Activated CD4-positive, alpha-beta T cell treated with anti-CD3 and anti-CD28 coated beads, Interleukin-2, amount 10 ng/mL, durations not matched to agents 24 days and 14 days (primary cell): ENCODE data around the gene GCGR. TPM values are rescaled to one million over a fixed set of nuclear protein-coding genes. Genes with fewer than 3 reads are reported as not detected.

Source experiments
- DNase-seq: peaks from one replicate; pipeline ENCODE4 v3.0.0; 2022
- H3K27ac Mint-ChIP-seq: one replicate; pipeline ENCODE4 v1.8.0; 2022; ENCODE audit warnings: mild to moderate bottlenecking, mixed read lengths
- H3K27me3 Mint-ChIP-seq: one replicate; pipeline ENCODE4 v1.8.0; 2022; ENCODE audit warnings: mixed read lengths
- H3K36me3 Mint-ChIP-seq: one replicate; pipeline ENCODE4 v1.8.0; 2022; ENCODE audit warnings: low read depth, mild to moderate bottlenecking, mixed read lengths
- H3K4me1 Mint-ChIP-seq: one replicate; pipeline ENCODE4 v1.8.0; 2021; ENCODE audit warnings: mixed read lengths
- H3K4me3 Mint-ChIP-seq: one replicate; pipeline ENCODE4 v1.8.0; 2022; ENCODE audit warnings: mild to moderate bottlenecking, moderate library complexity, mixed read lengths
- H3K9me3 Mint-ChIP-seq: one replicate; pipeline ENCODE4 v1.8.0; 2021; ENCODE audit warnings: mixed read lengths
- intact Hi-C: fragments of 100-400 bp; cut with micrococcal nuclease; formaldehyde crosslinking; loops from one replicate; pipeline ENCODE4 v1.15.1; 2023
- total RNA-seq: library from RNA; stranded (reverse); gene quantifications from 2 replicates; pipeline ENCODE4 v1.2.3, GENCODE V29; 2022

GCGR gene
- total RNA-seq: not detected in 2 replicates

- H3K9me3 Mint-ChIP-seq: no peaks in the 10 kb centered on the region
- H3K36me3 Mint-ChIP-seq: no peaks in the 10 kb centered on the region
- H3K27ac Mint-ChIP-seq: no peak within 1 kb of the TSS
- DNase-seq: no peak
- intact Hi-C loops: no loop called here
- peaks cover 37% of the 10 kb centered on the region for H3K27me3 Mint-ChIP-seq
- H3K4me3 Mint-ChIP-seq: no peak within 1 kb of the TSS
- H3K4me1 Mint-ChIP-seq: no peaks in the 10 kb centered on the region
These were observed at the start of gene GCGR for GRCh38 chr17:81803728-81804558. GCGR (plus strand) TSS chr17:81804150; CDS start chr17:81809019, 4,869 bp downstream.

DNA sequence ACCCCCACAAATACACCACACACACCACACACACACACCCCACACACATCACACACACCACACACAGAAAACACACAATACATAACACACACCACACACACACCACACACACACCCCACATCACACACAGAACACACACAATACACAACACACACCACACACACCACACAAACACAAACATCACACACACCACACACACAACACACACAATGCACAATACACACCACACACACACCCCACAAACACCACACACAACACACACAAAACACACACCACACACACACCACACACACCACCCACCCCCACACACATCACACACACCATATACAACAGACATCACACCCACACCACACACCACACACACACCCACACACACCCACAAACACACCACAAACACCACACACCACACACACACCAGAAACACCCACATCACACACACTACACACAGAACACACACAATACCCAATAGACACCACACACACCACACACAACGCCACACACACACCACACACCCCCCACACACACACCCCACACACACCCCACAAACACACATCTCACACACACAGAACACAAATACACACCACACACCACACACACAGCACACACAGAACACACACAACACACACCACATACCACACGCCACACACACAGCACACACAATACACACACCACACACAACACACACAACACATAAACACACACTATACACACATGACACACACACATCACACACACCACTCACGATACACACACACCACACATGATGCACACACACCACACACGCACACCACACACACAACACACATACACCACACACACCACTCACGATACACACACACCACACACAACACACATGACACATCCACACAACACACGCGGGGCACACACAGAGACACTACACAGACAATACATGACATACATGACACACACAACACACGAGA, 11.0 kb upstream of the GCGR start:
- Mint-ChIP-seq H3K27me3 (no peaks in the 10 kb centered on the region), H3K4me3 (no peak overlapping the region)

GRCh38 chr17:81794074-81794476, 9.9 kb upstream of the GCGR start:
- intact Hi-C loops: no loop called here
- no peak for DNase-seq
- Mint-ChIP-seq H3K27ac (no peak overlapping the region), H3K4me1 (no peaks in the 10 kb centered on the region), H3K36me3 (no peaks in the 10 kb centered on the region), H3K9me3 (no peaks in the 10 kb centered on the region), H3K27me3 (no peaks in the 10 kb centered on the region), H3K4me3 (no peak overlapping the region)

More for the DNA sequence above, 11.0 kb upstream of the GCGR start:
- DNase-seq: no peak
- Mint-ChIP-seq H3K9me3 (no peaks in the 10 kb centered on the region), H3K4me1 (no peaks in the 10 kb centered on the region), H3K36me3 (no peaks in the 10 kb centered on the region), H3K27ac (no peak overlapping the region)
- intact Hi-C loops: no loop called here

GRCh38 chr17:81794509-81794908, 9.4 kb upstream of the GCGR start:
- Mint-ChIP-seq H3K9me3 (no peaks in the 10 kb centered on the region), H3K36me3 (no peaks in the 10 kb centered on the region), H3K4me3 (no peak overlapping the region), H3K4me1 (no peaks in the 10 kb centered on the region), H3K27ac (no peak overlapping the region), H3K27me3 (no peaks in the 10 kb centered on the region)
- intact Hi-C loops: no loop called here
- no peak for DNase-seq

DNA sequence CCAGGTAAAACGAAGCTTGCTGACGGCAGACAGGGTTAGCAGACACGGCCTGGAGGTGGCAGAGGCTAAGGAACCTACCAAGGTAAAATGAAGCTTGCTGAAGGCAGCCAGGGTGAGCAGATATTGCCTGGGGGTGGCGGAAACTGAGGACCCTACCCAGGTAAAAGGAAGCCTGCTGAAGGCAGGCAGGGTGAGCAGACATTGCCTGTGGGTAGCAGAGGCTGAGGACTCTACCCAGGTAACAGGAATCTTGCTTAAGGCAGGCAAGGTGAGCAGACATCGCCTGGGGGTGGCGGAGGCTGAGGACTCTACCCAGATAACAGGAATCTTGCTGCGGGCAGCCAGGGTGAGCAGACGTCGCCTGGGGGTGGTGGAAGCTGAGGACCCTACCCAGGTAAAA, 2.6 kb upstream of the GCGR start:
- H3K4me1 Mint-ChIP-seq: no peaks in the 10 kb centered on the region
- no peaks in the 10 kb centered on the region for H3K36me3 Mint-ChIP-seq
- no peak for DNase-seq
- H3K27me3 Mint-ChIP-seq: peaks cover 32% of the 10 kb centered on the region
- H3K27ac Mint-ChIP-seq: no peak overlapping the region
- H3K4me3 Mint-ChIP-seq: no peak overlapping the region
- intact Hi-C loops: no loop called here
- H3K9me3 Mint-ChIP-seq: no peaks in the 10 kb centered on the region

DNA sequence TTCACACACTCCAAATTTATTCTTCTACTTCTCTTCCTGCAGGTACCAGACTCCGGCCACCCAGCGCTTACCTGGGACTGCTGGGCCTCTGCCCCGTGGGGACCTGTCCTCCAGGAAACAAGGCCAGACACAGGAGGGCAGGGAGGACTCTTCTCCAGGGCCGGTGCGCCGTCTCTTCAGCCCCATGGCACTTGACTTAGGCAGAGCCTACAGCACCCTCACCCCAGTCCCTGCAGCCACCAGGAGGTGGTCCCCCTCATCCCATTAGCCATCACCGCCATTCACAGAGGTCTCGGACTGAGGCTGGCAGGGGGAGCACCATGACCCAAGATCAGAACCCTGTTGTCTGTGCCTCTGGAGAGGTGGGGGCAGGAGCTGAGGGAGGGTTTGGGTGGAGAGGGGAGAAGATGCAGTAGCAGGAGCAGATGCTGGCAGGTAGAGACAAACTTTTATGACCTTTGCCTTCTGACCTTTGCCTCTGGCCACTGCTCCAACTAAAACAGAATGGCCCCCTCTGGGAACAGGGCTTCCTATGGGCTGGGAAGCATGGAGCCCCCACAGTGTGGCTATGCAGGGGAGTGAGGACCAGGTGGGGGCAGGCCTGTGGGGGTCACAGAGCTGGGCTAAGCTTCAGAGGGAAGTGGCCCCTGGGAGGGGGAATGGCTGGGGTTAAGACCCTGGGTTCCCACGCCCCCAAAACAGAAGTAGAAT, 1.7 kb upstream of the GCGR start:
- no peak overlapping the region for H3K4me3 Mint-ChIP-seq
- H3K9me3 Mint-ChIP-seq: no peaks in the 10 kb centered on the region
- no peak overlapping the region for H3K27ac Mint-ChIP-seq
- H3K36me3 Mint-ChIP-seq: no peaks in the 10 kb centered on the region
- DNase-seq: no peak
- H3K27me3 Mint-ChIP-seq: peaks cover 35% of the 10 kb centered on the region
- no peaks in the 10 kb centered on the region for H3K4me1 Mint-ChIP-seq
- intact Hi-C loops: no loop called here

GRCh38 chr17:81802856-81803643, 900 bp upstream of the GCGR start:
- intact Hi-C loops: no loop called here
- DNase-seq: no peak
- no peaks in the 10 kb centered on the region for H3K4me1 Mint-ChIP-seq
- H3K9me3 Mint-ChIP-seq: no peaks in the 10 kb centered on the region
- H3K27me3 Mint-ChIP-seq: peaks cover 37% of the 10 kb centered on the region
- H3K36me3 Mint-ChIP-seq: no peaks in the 10 kb centered on the region
- H3K4me3 Mint-ChIP-seq: no peak overlapping the region
- H3K27ac Mint-ChIP-seq: no peak overlapping the region

- Mint-ChIP-seq H3K27me3 (peaks cover 37% of the 10 kb centered on the region), H3K4me3 (no peak overlapping the region), H3K36me3 (no peaks in the 10 kb centered on the region), H3K4me1 (no peaks in the 10 kb centered on the region), H3K9me3 (no peaks in the 10 kb centered on the region), H3K27ac (no peak overlapping the region)
- intact Hi-C loops: no loop called here
- DNase-seq: no peak
These were observed 829 bp downstream of the GCGR start for GRCh38 chr17:81804559-81805399.

GRCh38 chr17:81805707-81806460, 1.9 kb downstream of the GCGR start:
- Mint-ChIP-seq H3K27ac (no peak overlapping the region), H3K9me3 (no peaks in the 10 kb centered on the region), H3K27me3 (peaks cover 33% of the 10 kb centered on the region), H3K4me3 (no peak overlapping the region), H3K36me3 (no peaks in the 10 kb centered on the region), H3K4me1 (no peaks in the 10 kb centered on the region)
- intact Hi-C loops: no loop called here
- no peak for DNase-seq

DNA sequence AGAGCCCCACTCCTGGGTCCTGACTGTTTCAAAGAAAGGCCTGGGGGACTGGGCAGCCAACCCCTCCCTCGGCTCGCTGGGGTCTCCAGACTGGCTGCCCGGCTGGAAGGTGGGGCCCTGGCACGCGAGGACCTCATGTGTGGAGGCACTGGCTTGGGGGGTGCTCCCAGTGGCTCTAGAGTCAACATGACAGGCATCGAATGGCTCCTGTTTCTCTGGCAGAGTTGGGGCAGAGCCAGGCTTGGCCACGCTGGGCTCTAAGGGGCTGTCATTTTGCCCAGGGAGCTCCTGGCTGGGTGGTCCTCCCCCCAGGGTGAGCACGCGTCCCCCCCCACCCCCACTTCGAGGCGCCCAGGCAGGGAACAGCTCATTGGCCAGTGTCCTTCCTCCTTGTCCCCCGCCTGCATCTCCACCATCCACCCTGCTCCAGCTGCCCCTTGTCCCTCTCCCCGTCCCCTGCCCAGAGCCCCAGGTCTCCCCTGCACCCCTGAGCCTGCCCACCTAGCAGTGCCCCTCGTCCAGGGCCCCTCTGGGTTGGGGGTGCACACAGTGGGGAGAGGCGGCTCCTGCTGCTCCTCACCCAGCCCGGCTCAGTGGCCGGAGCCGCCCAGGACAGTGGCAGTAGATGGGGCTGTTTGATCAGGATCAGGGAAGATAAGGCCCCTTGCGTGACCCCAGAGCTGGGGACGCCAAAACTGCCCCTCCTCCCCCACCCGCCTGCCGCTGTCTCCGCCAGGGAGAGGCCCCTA, 2.7 kb downstream of the GCGR start:
- DNase-seq: no peak
- Mint-ChIP-seq H3K36me3 (no peaks in the 10 kb centered on the region), H3K4me1 (no peaks in the 10 kb centered on the region), H3K9me3 (no peaks in the 10 kb centered on the region), H3K27ac (no peak overlapping the region), H3K4me3 (no peak overlapping the region), H3K27me3 (peaks cover 28% of the 10 kb centered on the region)
- intact Hi-C loops: no loop called here

GRCh38 chr17:81807210-81807719, 3.3 kb downstream of the GCGR start:
- H3K9me3 Mint-ChIP-seq: no peaks in the 10 kb centered on the region
- peaks cover 22% of the 10 kb centered on the region for H3K27me3 Mint-ChIP-seq
- intact Hi-C loops: no loop called here
- H3K4me3 Mint-ChIP-seq: no peak overlapping the region
- no peak overlapping the region for H3K27ac Mint-ChIP-seq
- H3K36me3 Mint-ChIP-seq: no peaks in the 10 kb centered on the region
- no peaks in the 10 kb centered on the region for H3K4me1 Mint-ChIP-seq
- DNase-seq: no peak
